GM23248 (cell line): ENCODE measurements around the gene TMED1. TPM values are rescaled to one million over a fixed set of nuclear protein-coding genes. Genes with fewer than 3 reads are reported as not detected.
A peak's percentile ranks its signal among the peaks of the same experiment; 100 is the strongest.
"Not testable (repeated sequence)": the region's sequence is repeated elsewhere in the genome, so short reads cannot be mapped to it uniquely, and the experiment has no call there.

Experiments
- DNase-seq: peaks from one replicate; pipeline ENCODE4 v3.0.0-alpha.2; 2015
- H2AFZ ChIP-seq: fragments of 200-600 bp; sonication (generic); 2 replicates; pipeline ENCODE4 v1.6.1; 2016; ENCODE audit warnings: antibody characterized with exemption
- H3F3A ChIP-seq: fragments of 200-600 bp; sonication (generic); 2 replicates; pipeline ENCODE4 v1.6.1; 2016; ENCODE audit warnings: mild to moderate bottlenecking, antibody characterized with exemption, mixed run types; ENCODE audit not compliant: insufficient read depth
- H3K27ac ChIP-seq: fragments of 200-600 bp; sonication (generic); 2 replicates; pipeline ENCODE4 v1.5.1; 2016; ENCODE audit warnings: mild to moderate bottlenecking
- H3K27me3 ChIP-seq: fragments of 200-600 bp; sonication (generic); replicated peaks from 2 replicates; pipeline ENCODE4 v1.6.1; 2016; ENCODE audit warnings: mild to moderate bottlenecking; ENCODE audit not compliant: insufficient read depth
- H3K36me3 ChIP-seq: fragments of 200-600 bp; sonication (generic); 2 replicates; pipeline ENCODE4 v1.6.1; 2016; ENCODE audit warnings: low read depth, mild to moderate bottlenecking
- H3K4me1 ChIP-seq: fragments of 200-600 bp; sonication (generic); 2 replicates; pipeline ENCODE4 v1.6.1; 2016; ENCODE audit warnings: mild to moderate bottlenecking; ENCODE audit not compliant: insufficient read depth
- H3K4me2 ChIP-seq: fragments of 200-600 bp; sonication (generic); one replicate; pipeline ENCODE4 v1.6.1; 2016; ENCODE audit warnings: mild to moderate bottlenecking; ENCODE audit not compliant: unreplicated experiment
- H3K4me3 ChIP-seq: fragments of 200-600 bp; sonication (generic); 2 replicates; pipeline ENCODE4 v1.5.1; 2016; ENCODE audit warnings: mild to moderate bottlenecking
- H3K79me2 ChIP-seq: fragments of 200-600 bp; sonication (generic); 2 replicates; pipeline ENCODE4 v1.6.1; 2016; ENCODE audit warnings: mild to moderate bottlenecking; ENCODE audit not compliant: insufficient read depth
- H3K9ac ChIP-seq: fragments of 200-600 bp; sonication (generic); 2 replicates; pipeline ENCODE4 v1.6.1; 2016; ENCODE audit warnings: mild to moderate bottlenecking
- H3K9me2 ChIP-seq: fragments of 200-600 bp; sonication (generic); 2 replicates; pipeline ENCODE4 v1.6.1; 2016; ENCODE audit warnings: mixed run types, mild to moderate bottlenecking, moderate library complexity; ENCODE audit not compliant: insufficient read depth
- H3K9me3 ChIP-seq: fragments of 200-600 bp; sonication (generic); one replicate; pipeline ENCODE4 v1.6.1; 2017; ENCODE audit warnings: low read depth
- H4K20me1 ChIP-seq: fragments of 200-600 bp; sonication (generic); 2 replicates; pipeline ENCODE4 v1.6.0; 2016; ENCODE audit not compliant: insufficient read depth
- EZH2 ChIP-seq: fragments of 200-600 bp; sonication (generic); IDR thresholded peaks from 2 replicates; pipeline ENCODE4 v1.6.1; 2018; ENCODE audit warnings: antibody characterized with exemption, mild to moderate bottlenecking; ENCODE audit not compliant: insufficient read depth, poor library complexity, severe bottlenecking
- EZH2phosphoT487 ChIP-seq: fragments of 200-600 bp; sonication (generic); IDR thresholded peaks from 2 replicates; pipeline ENCODE4 v1.6.1; 2018; ENCODE audit warnings: antibody characterized with exemption, moderate library complexity, mild to moderate bottlenecking, low read depth; ENCODE audit not compliant: insufficient read depth
- WGBS, 2 experiments: methylation state at CpG; one replicate each; pipeline ENCODE4 v1.1.6; 2015 to 2017; ENCODE audit warnings: low lambda C conversion rate in 2 of 2, low coverage in 1 of 2; ENCODE audit errors: missing lambda C conversion rate in 2 of 2; 5-methylcytosine and 5-hydroxymethylcytosine counted together
- in situ Hi-C: fragments of 300-500 bp; cut with MboI; formaldehyde crosslinking; loops from 2 replicates; pipeline ENCODE4 v1.15.0; 2020
- polyA plus RNA-seq: library from polyadenylated mRNA; unstranded; fragments of >200 nt; fragmentation: Nextera tagmentation; extraction: Ambion mirVana; gene quantifications from 2 replicates; pipeline ENCODE4 v1.2.1, GENCODE V29; 2016
- total RNA-seq: library from RNA; depleted of rRNA; stranded (reverse); fragments of >200 nt; shearing (Covaris generic); gene quantifications from 2 replicates; pipeline ENCODE4 v1.2.3, GENCODE V29; 2014

Gene TMED1
- total and polyA plus RNA-seq, 2 experiments from 2014 or later, result 66.4 to 68.2 TPM

DNA sequence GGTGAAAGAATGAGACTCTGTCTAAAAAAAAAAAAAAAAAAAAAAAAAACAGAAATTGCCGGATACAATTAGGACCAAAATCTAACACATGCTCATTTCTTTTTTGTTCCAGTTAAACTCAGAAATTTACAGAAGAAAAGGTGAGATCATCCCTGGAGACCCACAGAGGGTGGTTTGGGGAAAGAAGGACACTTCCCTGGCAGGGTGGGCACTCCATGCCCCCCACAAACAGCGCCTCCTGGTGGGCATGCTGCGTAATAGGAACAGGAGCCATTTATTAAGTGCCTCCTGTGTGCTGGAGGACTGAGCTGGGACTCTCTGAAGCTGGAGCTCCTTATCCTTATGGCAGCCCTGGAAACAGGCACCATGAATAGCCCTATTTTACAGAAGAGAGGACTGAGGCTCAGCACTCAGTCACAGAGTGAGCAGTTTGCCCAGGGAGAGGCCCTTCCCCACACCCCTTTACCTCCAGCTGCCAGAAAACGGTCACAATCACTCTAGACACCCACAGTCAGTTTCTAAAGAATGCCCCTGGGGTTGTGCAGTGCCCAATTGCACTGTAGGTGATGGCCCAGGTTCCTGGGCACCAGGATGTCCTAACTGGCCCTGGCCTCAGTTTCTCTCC is 22.3 kb upstream of the TMED1 start:
- TF ChIP-seq EZH2 (no peak), EZH2phosphoT487 (no peak)
- Histone ChIP-seq H3K4me1 (0 out of 2 replicates have a peak, but pooled peaks cover 1% of the 10 kb centered on the region), H3K9me2 (no peaks in the 10 kb centered on the region), H3K27me3 (no peaks in the 10 kb centered on the region), H3K36me3 (no peaks in the 10 kb centered on the region), H3K9ac (no peak overlapping the region), H3K4me3 (no peak overlapping the region), H3K27ac (no peak overlapping the region), H3K4me2 (no peak overlapping the region), H3F3A (peaks cover 7% of the 10 kb centered on the region; the same call in 1 of the 2 replicates), H3K9me3 (no peaks in the 10 kb centered on the region), H2AFZ (no peak overlapping the region), H3K79me2 (no peaks in the 10 kb centered on the region), H4K20me1 (no peaks in the 10 kb centered on the region)
- in situ Hi-C loops, result no loop called here
- peak; percentile 50 for DNase-seq
- WGBS, 2 experiments, result 36 to 38% methylated on average over 4 of the region's 4 CpGs

DNA sequence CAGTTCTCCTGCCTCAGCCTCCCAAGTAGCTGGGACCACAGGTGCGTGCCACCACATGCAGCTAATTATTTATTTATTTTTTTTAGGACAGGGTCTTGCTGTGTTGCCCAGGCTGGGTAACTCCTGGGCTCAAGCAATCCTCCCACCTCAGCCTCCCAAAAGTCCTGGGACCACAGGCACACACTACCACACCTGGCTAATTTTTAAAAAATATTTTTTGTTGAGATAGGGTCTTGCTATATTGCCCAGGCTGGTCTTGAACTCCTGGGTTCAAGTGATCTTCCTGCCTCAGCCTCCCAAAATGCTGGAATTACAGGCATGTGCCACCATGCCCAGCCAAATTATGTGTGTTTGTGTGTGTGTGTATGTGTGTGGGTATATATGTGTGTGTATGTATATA is 20.9 kb upstream of the TMED1 start:
- H3K9me2 ChIP-seq, H3K9ac ChIP-seq, H4K20me1 ChIP-seq, H3K27me3 ChIP-seq, DNase-seq, H3K4me1 ChIP-seq, H3K36me3 ChIP-seq, H3K4me3 ChIP-seq, H3K27ac ChIP-seq, H3K9me3 ChIP-seq, H2AFZ ChIP-seq, in situ Hi-C loops, H3F3A ChIP-seq, H3K79me2 ChIP-seq, H3K4me2 ChIP-seq: not testable (repeated sequence)
- 88 to 89% methylated on average over 1 of the region's 1 CpG for WGBS, 2 experiments

DNA sequence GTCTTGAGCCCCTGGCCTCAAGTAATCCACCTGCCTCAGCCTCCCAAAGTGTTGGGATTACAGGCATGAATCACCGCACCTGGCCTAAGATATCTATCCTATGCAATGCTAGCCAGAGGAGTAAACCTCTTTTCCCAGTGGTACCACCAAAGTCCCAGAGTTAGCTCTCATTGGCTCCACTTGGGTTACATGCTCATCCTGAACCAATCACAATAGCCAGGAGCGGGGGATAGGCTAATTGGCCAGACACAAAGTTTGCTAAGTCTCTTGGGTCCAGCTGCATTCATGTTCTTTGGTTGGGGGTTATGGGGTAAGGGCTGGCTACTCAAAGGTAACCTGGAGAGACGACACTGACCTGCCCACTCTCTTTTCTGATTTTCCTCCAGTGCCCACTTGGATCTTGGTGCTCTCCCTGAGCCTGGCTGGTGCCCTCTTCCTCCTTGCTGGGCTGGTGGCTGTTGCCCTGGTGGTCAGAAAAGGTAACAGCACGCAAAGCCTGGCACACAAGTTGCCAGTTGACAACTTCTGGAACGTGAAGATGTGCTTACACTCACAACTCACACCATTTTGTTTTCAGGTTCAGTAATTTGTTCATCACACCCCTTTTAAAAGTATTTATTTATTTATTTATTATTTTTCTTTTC is 20.0 kb upstream of the TMED1 start:
- Histone ChIP-seq H3K9ac (no peak overlapping the region), H4K20me1 (no peaks in the 10 kb centered on the region), H3K79me2 (no peaks in the 10 kb centered on the region), H3K9me2 (no peaks in the 10 kb centered on the region), H3K4me2 (no peak overlapping the region), H3K9me3 (no peaks in the 10 kb centered on the region), H3K4me1 (no peaks in the 10 kb centered on the region), H3K27ac (no peak overlapping the region), H3K36me3 (no peaks in the 10 kb centered on the region), H3K4me3 (no peak overlapping the region), H3F3A (no peaks in the 10 kb centered on the region), H2AFZ (no peak overlapping the region), H3K27me3 (no peaks in the 10 kb centered on the region)
- in situ Hi-C loops, result no loop called here
- WGBS, 2 experiments, result 66 to 68% methylated on average over 5 of the region's 5 CpGs
- no peak for TF ChIP-seq EZH2
- TF ChIP-seq EZH2phosphoT487, result no peak
- peak; percentile 37 for DNase-seq

DNA sequence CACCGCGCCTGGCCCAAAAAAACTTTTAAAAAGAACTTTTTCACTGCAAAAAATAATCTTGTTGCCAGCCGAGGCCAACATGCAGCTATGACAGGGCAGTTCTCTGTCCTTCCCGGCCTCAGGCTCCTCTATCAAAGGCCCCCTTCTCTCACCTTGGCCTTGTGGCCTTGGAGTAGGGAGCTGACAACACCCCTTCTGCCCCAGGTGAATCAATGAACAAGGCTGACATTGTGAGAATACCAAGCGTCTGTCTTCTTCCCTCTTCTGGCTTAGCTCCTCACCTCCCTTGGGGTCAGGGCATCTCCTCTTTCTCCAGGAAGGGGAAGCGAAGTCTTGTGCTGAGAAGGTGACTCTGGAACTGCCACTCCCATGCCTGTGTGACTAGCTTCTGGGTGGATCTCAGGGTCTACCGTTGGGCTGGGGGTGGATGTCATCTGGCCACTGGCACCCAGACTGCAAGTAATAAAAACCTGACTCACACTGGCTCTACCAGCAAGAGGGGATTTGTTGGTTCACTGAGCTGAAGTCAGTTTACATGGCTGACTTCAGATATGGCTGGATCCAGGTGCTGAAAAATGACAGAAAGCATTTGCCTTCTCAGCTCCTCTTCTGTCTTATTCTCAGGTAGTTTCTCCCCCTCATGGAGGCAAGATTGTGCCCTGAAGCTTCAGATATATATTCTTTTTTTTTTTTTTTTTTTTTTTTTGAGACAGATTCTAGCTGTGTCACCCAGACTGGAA is 18.5 kb upstream of the TMED1 start:
- H3K9me2 ChIP-seq, result no peaks in the 10 kb centered on the region
- no peaks in the 10 kb centered on the region for H3K27me3 ChIP-seq
- H3K4me2 ChIP-seq, result no peak overlapping the region
- H3K79me2 ChIP-seq, result no peaks in the 10 kb centered on the region
- H3K36me3 ChIP-seq, result no peaks in the 10 kb centered on the region
- WGBS, 2 experiments, result 69 to 73% methylated on average over 7 of the region's 7 CpGs
- no peaks in the 10 kb centered on the region for H4K20me1 ChIP-seq
- no peaks in the 10 kb centered on the region for H3K4me1 ChIP-seq
- H2AFZ ChIP-seq, result no peak overlapping the region
- no peaks in the 10 kb centered on the region for H3F3A ChIP-seq
- in situ Hi-C loops, result no loop called here
- no peak for DNase-seq
- no peak overlapping the region for H3K27ac ChIP-seq
- no peak overlapping the region for H3K4me3 ChIP-seq
- TF ChIP-seq EZH2, result no peak
- H3K9ac ChIP-seq, result no peak overlapping the region
- H3K9me3 ChIP-seq, result no peaks in the 10 kb centered on the region
